Ishikawa (cell line): ENCODE data around the gene ADIPOQ.

ENCODE experiments used
- CEBPB ChIP-seq: IDR thresholded peaks from 2 replicates; pipeline ENCODE4 v1.6.1; 2012
- CREB1 ChIP-seq: IDR thresholded peaks from 2 replicates; pipeline ENCODE4 v1.6.1; 2012; ENCODE audit warnings: low read depth
- EGR1 ChIP-seq: IDR thresholded peaks from 2 replicates; pipeline ENCODE4 v1.6.1; 2012
- EP300 ChIP-seq: IDR thresholded peaks from 2 replicates; pipeline ENCODE4 v1.6.1; 2012; ENCODE audit warnings: borderline replicate concordance
- FOXM1 ChIP-seq: IDR thresholded peaks from 2 replicates; pipeline ENCODE4 v1.6.1; 2012; ENCODE audit warnings: low read depth, borderline replicate concordance
- MAX ChIP-seq: IDR thresholded peaks from 2 replicates; pipeline ENCODE4 v1.6.1; 2012
- NFIC ChIP-seq: IDR thresholded peaks from 2 replicates; pipeline ENCODE4 v1.6.1; 2012
- RAD21 ChIP-seq: IDR thresholded peaks from 2 replicates; pipeline ENCODE4 v1.6.1; 2012; ENCODE audit warnings: low read depth
- REST ChIP-seq: IDR thresholded peaks from 2 replicates; pipeline ENCODE4 v1.6.1; 2012; ENCODE audit warnings: low read depth, mild to moderate bottlenecking
- TAF1 ChIP-seq: IDR thresholded peaks from 2 replicates; pipeline ENCODE4 v1.6.1; 2012; ENCODE audit warnings: low read depth, mild to moderate bottlenecking
- TCF12 ChIP-seq: IDR thresholded peaks from 2 replicates; pipeline ENCODE4 v1.6.1; 2012; ENCODE audit warnings: low read depth
- TEAD4 ChIP-seq: IDR thresholded peaks from 2 replicates; pipeline ENCODE4 v1.6.1; 2012
- USF1 ChIP-seq: IDR thresholded peaks from 2 replicates; pipeline ENCODE4 v1.6.1; 2012
- YY1 ChIP-seq: IDR thresholded peaks from 2 replicates; pipeline ENCODE4 v1.6.1; 2012; ENCODE audit warnings: low read depth
- ZBTB7A ChIP-seq: IDR thresholded peaks from 2 replicates; pipeline ENCODE4 v1.6.1; 2012; ENCODE audit warnings: low read depth

ADIPOQ gene

GRCh38 chr3:186814100-186814499 is 28.4 kb upstream of the ADIPOQ start:
- TF ChIP-seq RAD21: no peak
- TF ChIP-seq TCF12: no peak
- no peak for TF ChIP-seq FOXM1
- no peak for TF ChIP-seq EGR1
- no peak for TF ChIP-seq USF1
- TF ChIP-seq NFIC: no peak
- TF ChIP-seq MAX: no peak
- TF ChIP-seq TAF1: no peak
- TF ChIP-seq CEBPB: no peak
- TF ChIP-seq EP300: no peak
- TF ChIP-seq YY1: no peak
- no peak for TF ChIP-seq REST
- no peak for TF ChIP-seq ZBTB7A
- no peak for TF ChIP-seq TEAD4
- no peak for TF ChIP-seq CREB1

GRCh38 chr3:186815435-186815834 is 27.1 kb upstream of the ADIPOQ start:
- no peak for TF ChIP-seq CEBPB
- TF ChIP-seq EP300: no peak
- TF ChIP-seq EGR1: no peak
- no peak for TF ChIP-seq YY1
- no peak for TF ChIP-seq CREB1
- no peak for TF ChIP-seq FOXM1
- no peak for TF ChIP-seq TEAD4
- no peak for TF ChIP-seq RAD21
- TF ChIP-seq ZBTB7A: no peak
- TF ChIP-seq USF1: no peak
- TF ChIP-seq REST: no peak

GRCh38 chr3:186818516-186818915 is 24.0 kb upstream of the ADIPOQ start:
- no peak for TF ChIP-seq YY1
- no peak for TF ChIP-seq ZBTB7A
- no peak for TF ChIP-seq TCF12
- TF ChIP-seq TAF1: no peak
- no peak for TF ChIP-seq NFIC
- no peak for TF ChIP-seq EGR1
- TF ChIP-seq CEBPB: no peak
- TF ChIP-seq REST: no peak
- no peak for TF ChIP-seq USF1
- no peak for TF ChIP-seq FOXM1

- TF ChIP-seq CEBPB: no peak
- no peak for TF ChIP-seq TEAD4
- TF ChIP-seq RAD21: no peak
- no peak for TF ChIP-seq TCF12
- TF ChIP-seq EP300: no peak
- no peak for TF ChIP-seq TAF1
- TF ChIP-seq FOXM1: no peak
- TF ChIP-seq NFIC: no peak
- no peak for TF ChIP-seq ZBTB7A
- TF ChIP-seq EGR1: no peak
- TF ChIP-seq YY1: no peak
- TF ChIP-seq USF1: no peak
- TF ChIP-seq MAX: no peak
- TF ChIP-seq REST: no peak
- TF ChIP-seq CREB1: no peak
These were observed 23.6 kb upstream of the ADIPOQ start for GRCh38 chr3:186818956-186819355.
